ENCODE measurements around the gene USP7.

DNA sequence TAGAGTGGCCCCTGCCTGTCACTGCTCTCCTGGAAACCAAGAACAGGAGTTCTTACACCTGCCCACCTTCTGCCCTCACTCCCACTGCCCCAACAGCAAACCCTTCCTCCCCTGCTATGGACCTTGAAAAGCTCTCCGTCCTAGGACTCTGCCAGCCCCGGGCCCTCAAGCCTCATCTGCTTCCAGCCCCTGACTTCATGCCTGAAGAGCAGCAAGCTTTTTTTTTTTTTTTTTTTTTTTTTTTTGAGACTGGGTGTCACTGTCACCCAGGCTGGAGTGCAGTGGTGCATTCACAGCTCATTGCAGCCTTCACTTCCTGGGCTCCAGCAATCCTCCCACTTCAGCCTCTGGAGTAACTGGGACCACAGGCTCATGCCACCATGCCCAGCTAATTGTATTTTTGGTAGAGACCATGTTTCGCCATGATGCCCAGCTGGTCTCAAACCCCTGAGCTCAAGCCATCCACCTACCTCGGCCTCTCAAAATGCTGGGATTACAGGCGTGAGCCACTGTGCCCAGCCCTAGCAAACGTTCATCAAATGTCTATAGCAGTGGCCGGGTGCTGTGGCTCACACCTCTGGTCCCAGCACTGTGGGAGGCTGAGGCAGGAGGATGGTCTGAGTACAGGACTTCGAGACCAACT, 111.8 kb downstream of the USP7 start:
- TF ChIP-seq RXRA (IDR thresholded peaks at IDR 0.05), result no peak
- TF ChIP-seq, protein P1, sequence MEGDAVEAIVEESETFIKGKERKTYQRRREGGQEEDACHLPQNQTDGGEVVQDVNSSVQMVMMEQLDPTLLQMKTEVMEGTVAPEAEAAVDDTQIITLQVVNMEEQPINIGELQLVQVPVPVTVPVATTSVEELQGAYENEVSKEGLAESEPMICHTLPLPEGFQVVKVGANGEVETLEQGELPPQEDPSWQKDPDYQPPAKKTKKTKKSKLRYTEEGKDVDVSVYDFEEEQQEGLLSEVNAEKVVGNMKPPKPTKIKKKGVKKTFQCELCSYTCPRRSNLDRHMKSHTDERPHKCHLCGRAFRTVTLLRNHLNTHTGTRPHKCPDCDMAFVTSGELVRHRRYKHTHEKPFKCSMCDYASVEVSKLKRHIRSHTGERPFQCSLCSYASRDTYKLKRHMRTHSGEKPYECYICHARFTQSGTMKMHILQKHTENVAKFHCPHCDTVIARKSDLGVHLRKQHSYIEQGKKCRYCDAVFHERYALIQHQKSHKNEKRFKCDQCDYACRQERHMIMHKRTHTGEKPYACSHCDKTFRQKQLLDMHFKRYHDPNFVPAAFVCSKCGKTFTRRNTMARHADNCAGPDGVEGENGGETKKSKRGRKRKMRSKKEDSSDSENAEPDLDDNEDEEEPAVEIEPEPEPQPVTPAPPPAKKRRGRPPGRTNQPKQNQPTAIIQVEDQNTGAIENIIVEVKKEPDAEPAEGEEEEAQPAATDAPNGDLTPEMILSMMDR (IDR thresholded peaks at IDR 0.05; ENCODE audit: low read depth, low read length, missing input control), result no peak
- no peak for TF ChIP-seq SP1 (IDR thresholded peaks at IDR 0.05)
